ENCODE results near the gene SMOC2.
"Not testable (repeated sequence)": the region's sequence is repeated elsewhere in the genome, so short reads cannot be mapped to it uniquely, and the experiment has no call there.

Gene SMOC2

GRCh38 chr6:168606722-168607121 is 165.7 kb downstream of the SMOC2 start:
- DNase-seq (ENCODE audit: low spot score) = no peak

GRCh38 chr6:168607272-168608112 is 166.5 kb downstream of the SMOC2 start:
- no peak for DNase-seq (ENCODE audit: low spot score)

- no peak for DNase-seq (ENCODE audit: low spot score)
These were observed 167.1 kb downstream of the SMOC2 start for GRCh38 chr6:168608113-168608400.

GRCh38 chr6:168609026-168609685 is 168.2 kb downstream of the SMOC2 start:
- no peak for DNase-seq (ENCODE audit: low spot score)

- no peak for DNase-seq (ENCODE audit: low spot score)
These were observed 169.0 kb downstream of the SMOC2 start for GRCh38 chr6:168609914-168610490.

- DNase-seq (ENCODE audit: low spot score) = not testable (repeated sequence)
These were observed 170.0 kb downstream of the SMOC2 start for GRCh38 chr6:168610966-168611365.

- no peak for DNase-seq (ENCODE audit: low spot score)
These were observed 170.7 kb downstream of the SMOC2 start for GRCh38 chr6:168611691-168612090.

- no peak for DNase-seq (ENCODE audit: low spot score)
These were observed 171.6 kb downstream of the SMOC2 start for GRCh38 chr6:168612586-168612985.

GRCh38 chr6:168615837-168616236 is 174.9 kb downstream of the SMOC2 start:
- no peak for DNase-seq (ENCODE audit: low spot score)

- no peak for DNase-seq (ENCODE audit: low spot score)
These were observed 176.1 kb downstream of the SMOC2 start for GRCh38 chr6:168616816-168617765.

GRCh38 chr6:168618546-168619315 is 177.7 kb downstream of the SMOC2 start:
- DNase-seq (ENCODE audit: low spot score) = no peak

GRCh38 chr6:168619560-168620314 is 178.8 kb downstream of the SMOC2 start:
- no peak for DNase-seq (ENCODE audit: low spot score)

- DNase-seq (ENCODE audit: low spot score) = no peak
These were observed 179.6 kb downstream of the SMOC2 start for GRCh38 chr6:168620578-168620977.

GRCh38 chr6:168623736-168624135 is 182.8 kb downstream of the SMOC2 start:
- no peak for DNase-seq (ENCODE audit: low spot score)

GRCh38 chr6:168624540-168624939 is 183.6 kb downstream of the SMOC2 start:
- no peak for DNase-seq (ENCODE audit: low spot score)

- no peak for DNase-seq (ENCODE audit: low spot score)
These were observed 184.0 kb downstream of the SMOC2 start for GRCh38 chr6:168624948-168625347.

GRCh38 chr6:168625602-168626001 is 184.6 kb downstream of the SMOC2 start:
- no peak for DNase-seq (ENCODE audit: low spot score)

GRCh38 chr6:168626046-168626602 is 185.1 kb downstream of the SMOC2 start:
- no peak for DNase-seq (ENCODE audit: low spot score)

GRCh38 chr6:168627506-168628175 is 186.7 kb downstream of the SMOC2 start:
- no peak for DNase-seq (ENCODE audit: low spot score)

GRCh38 chr6:168628176-168628553 is 187.2 kb downstream of the SMOC2 start:
- DNase-seq (ENCODE audit: low spot score) = no peak
